A549 (cell line): ENCODE data around the gene ATP1A2. TPM values are rescaled to one million over a fixed set of nuclear protein-coding genes. Genes with fewer than 3 reads are reported as not detected.

Source experiments
- ATAC-seq, 2 experiments: fragments of 200-7000 bp in 1 of 2; fragments of >200 bp in 1 of 2; cut with Nextera tagmentation in 1 of 2; cut with Tn5 transposase in 1 of 2; 3 replicates each; pipeline versions ENCODE4 v1.8.0 to v1.9.1; 2018 to 2020; ENCODE audit warnings: mild to moderate bottlenecking in 1 of 2, moderate library complexity in 1 of 2
- CTCF ChIA-PET: fragments of 300-600 bp; sonication (Branson Sonifier 250); formaldehyde crosslinking; extraction: SDS; loops from one replicate; lab custom pipeline; 2021; ENCODE audit warnings: antibody characterized with exemption, inconsistent platforms; lab: Yijun Ruan, JAX
- POLR2A ChIA-PET: fragments of 350-600 bp; formaldehyde crosslinking; extraction: SDS; loops from one replicate; lab custom pipeline; 2021; ENCODE audit warnings: antibody characterized with exemption, inconsistent platforms; lab: Yijun Ruan, JAX
- DNase-seq, 2 experiments: peaks; one replicate each; pipeline versions ENCODE4 v3.0.0 to v3.0.0-alpha.2; 2011 to 2016; ENCODE audit warnings: low read depth in 1 of 2, low spot score in 1 of 2
- FAIRE-seq: peaks from 2 replicates; lab custom pipeline; 2011; peaks lifted over from hg19 to GRCh38; lab: Jason Lieb, UNC
- H3K27ac ChIP-seq, 2 experiments: fragments of >200 bp; sonication (Bioruptor Twin); formaldehyde crosslinking; 3 replicates each; pipeline ENCODE4 v1.5.1; 2016 to 2017
- H3K4me1 ChIP-seq: fragments of >200 bp; sonication (Bioruptor Twin); formaldehyde crosslinking; 3 replicates; pipeline ENCODE4 v1.6.1; 2016
- H3K4me2 ChIP-seq: fragments of >200 bp; sonication (Bioruptor Twin); formaldehyde crosslinking; 3 replicates; pipeline ENCODE4 v1.6.1; 2016
- H3K4me3 ChIP-seq: fragments of >200 bp; sonication (Bioruptor Twin); formaldehyde crosslinking; 3 replicates; pipeline ENCODE4 v1.5.1; 2016
- H3K9me3 ChIP-seq: fragments of >200 bp; sonication (Bioruptor Twin); formaldehyde crosslinking; 3 replicates; pipeline ENCODE4 v1.6.1; 2016
- CBX8 ChIP-seq: fragments of 200-600 bp; sonication (generic); IDR thresholded peaks from 2 replicates; pipeline ENCODE4 v1.6.1; 2016
- EHF ChIP-seq: fragments of 250-450 bp; sonication (Bioruptor Pico); IDR thresholded peaks from 2 replicates; pipeline ENCODE4 v1.5.0; 2020; ENCODE audit warnings: mild to moderate bottlenecking
- EP300 ChIP-seq, 2 experiments: fragments of >200 bp; sonication (Bioruptor Twin); formaldehyde crosslinking; IDR thresholded peaks; 2 replicates in 1 of 2; 3 replicates in 1 of 2; pipeline ENCODE4 v1.6.1; 2016 to 2017
- ESRRA ChIP-seq: fragments of 150-350 bp; IDR thresholded peaks from 2 replicates; pipeline ENCODE4 v1.6.1; 2014; ENCODE audit warnings: mild to moderate bottlenecking, low read length, borderline replicate concordance
- FOSB ChIP-seq: fragments of 250-450 bp; sonication (Bioruptor Pico); IDR thresholded peaks from 2 replicates; pipeline ENCODE4 v1.5.0; 2020; ENCODE audit warnings: mild to moderate bottlenecking, moderate library complexity
- FOSL2 ChIP-seq, 2 experiments: fragments of 450-650 bp in 1 of 2; fragments of >200 bp in 1 of 2; sonication (Bioruptor Twin) in 1 of 2; formaldehyde crosslinking; IDR thresholded peaks; 2 replicates each; pipeline versions ENCODE4 v1.5.0 to v1.6.1; 2016 to 2020; ENCODE audit warnings: mild to moderate bottlenecking in 1 of 2, moderate library complexity in 1 of 2
- GATA3 ChIP-seq: IDR thresholded peaks from 2 replicates; pipeline ENCODE4 v1.6.1; 2012; ENCODE audit warnings: borderline replicate concordance
- HDAC2 ChIP-seq: fragments of 200-600 bp; sonication (generic); IDR thresholded peaks from 2 replicates; pipeline ENCODE4 v1.6.1; 2016
- HOXA7 ChIP-seq: fragments of 250-450 bp; sonication (Bioruptor Pico); IDR thresholded peaks from 2 replicates; pipeline ENCODE4 v1.5.0; 2020; ENCODE audit warnings: mild to moderate bottlenecking, moderate library complexity
- HOXB5 ChIP-seq: fragments of 250-450 bp; sonication (Bioruptor Pico); IDR thresholded peaks from 2 replicates; pipeline ENCODE4 v1.5.0; 2020; ENCODE audit warnings: mild to moderate bottlenecking, moderate library complexity
- JUN ChIP-seq, 2 experiments: fragments of >200 bp; sonication (Bioruptor Twin); formaldehyde crosslinking; IDR thresholded peaks; 2 replicates in 1 of 2; 3 replicates in 1 of 2; pipeline ENCODE4 v1.6.1; 2016 to 2017
- JUNB ChIP-seq: fragments of >200 bp; sonication (Bioruptor Twin); formaldehyde crosslinking; IDR thresholded peaks from 2 replicates; pipeline ENCODE4 v1.6.1; 2016
- KDM1A ChIP-seq: fragments of 200-600 bp; sonication (generic); IDR thresholded peaks from 2 replicates; pipeline ENCODE4 v1.6.1; 2016; ENCODE audit warnings: low read depth, mild to moderate bottlenecking
- MAFK ChIP-seq: fragments of 450-650 bp; IDR thresholded peaks from 2 replicates; pipeline ENCODE4 v1.6.1; 2014; ENCODE audit not compliant: partially characterized antibody
- MYC ChIP-seq: IDR thresholded peaks from 2 replicates; pipeline ENCODE4 v1.6.1; 2012; ENCODE audit warnings: mild to moderate bottlenecking, inconsistent platforms, low read length, improper control_type of control experiment, borderline replicate concordance
- NR3C1 ChIP-seq: fragments of >200 bp; sonication (Bioruptor Twin); formaldehyde crosslinking; IDR thresholded peaks from 3 replicates; pipeline ENCODE4 v1.6.1; 2017
- ZC3H11A ChIP-seq: fragments of 450-650 bp; IDR thresholded peaks from 2 replicates; pipeline ENCODE4 v1.6.1; 2014; ENCODE audit warnings: antibody characterized with exemption, mild to moderate bottlenecking
- ZFP36 ChIP-seq: fragments of 450-650 bp; IDR thresholded peaks from 2 replicates; pipeline ENCODE4 v1.6.1; 2014; ENCODE audit warnings: borderline replicate concordance; ENCODE audit not compliant: partially characterized antibody
- ZSCAN20 ChIP-seq: fragments of 250-450 bp; sonication (Bioruptor Pico); IDR thresholded peaks from 2 replicates; pipeline ENCODE4 v1.8.0; 2022; ENCODE audit warnings: mild to moderate bottlenecking, moderate library complexity
- WGBS: methylation state at CpG from one replicate; pipeline ENCODE4 v1.1.6; 2017; ENCODE audit errors: missing lambda C conversion rate; 5-methylcytosine and 5-hydroxymethylcytosine counted together
- polyA plus RNA-seq, 4 experiments: library from polyadenylated mRNA; depleted of rRNA in 3 of 4; stranded (reverse); fragments of >200 nt; fragmentation: RNase III in 1 of 4; extraction: RNeasy Plus Mini Kit Qiagen cat#74134 plus additional on column Dnase treatment in 1 of 4; gene quantifications; 2 replicates in 3 of 4; 3 replicates in 1 of 4; pipeline ENCODE4 v1.2.3, GENCODE V29; 2011 to 2017
- TF ChIP-seq, protein P1 (sequence below): fragments of 150-350 bp; IDR thresholded peaks from 2 replicates; pipeline ENCODE4 v1.6.1; 2014; ENCODE audit warnings: low read depth, mild to moderate bottlenecking, low read length
- TF ChIP-seq, protein P2 (sequence below): fragments of 450-650 bp; IDR thresholded peaks from 2 replicates; pipeline ENCODE4 v1.6.1; 2014; ENCODE audit warnings: antibody characterized with exemption
- TF ChIP-seq, protein P3 (sequence below): fragments of >200 bp; sonication (Bioruptor Twin); formaldehyde crosslinking; IDR thresholded peaks from 2 replicates; pipeline ENCODE4 v1.6.1; 2016
- TF ChIP-seq, protein P4 (sequence below): IDR thresholded peaks from 2 replicates; pipeline ENCODE4 v1.6.1; 2012

The ATP1A2 gene
- polyA plus RNA-seq, 2 of the 4 experiments (the other 2 are of a cell fraction), result 0.09 TPM; not detected in 1

DNA sequence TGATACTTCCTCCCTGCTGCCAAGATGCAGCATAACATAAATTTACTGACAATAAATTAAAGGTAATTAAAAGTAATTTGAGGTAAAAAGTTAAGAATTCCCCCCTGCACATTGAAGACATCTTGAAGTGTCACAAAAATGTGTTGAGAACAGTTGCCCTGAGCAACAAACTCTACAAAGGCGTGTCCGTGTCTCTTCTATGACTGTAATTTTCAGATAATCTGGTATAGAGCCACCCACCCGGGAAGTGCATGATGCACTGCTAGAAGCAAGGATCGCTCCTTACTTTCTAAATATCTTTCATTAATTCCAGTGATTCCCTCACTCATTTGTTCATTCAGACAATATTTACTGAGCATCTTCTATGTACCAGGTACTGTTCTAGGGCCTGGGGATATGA lies 63.8 kb downstream of the ATP1A2 start:
- Histone ChIP-seq H3K4me1 (no peaks in the 10 kb centered on the region), H3K9me3 (no peaks in the 10 kb centered on the region), H3K4me2 (no peak overlapping the region), H3K4me3 (no peak overlapping the region), H3K27ac (no peak overlapping the region)
- POLR2A ChIA-PET, result no interaction called here
- CTCF ChIA-PET, result interaction anchor here (1.6 to 5.1 kb wide), 3 partner anchors 12 to 78 kb away, joined by 3 to 40 read pairs (median 8); partner anchors contain the start of gene CASQ1
- ATAC-seq (no peak), FAIRE-seq (no peak), DNase-seq (peak in 1 of 2 experiments; percentile 16)
- 61% methylated on average over 4 of the region's 4 CpGs for WGBS
- TF ChIP-seq MYC, result no peak

DNA sequence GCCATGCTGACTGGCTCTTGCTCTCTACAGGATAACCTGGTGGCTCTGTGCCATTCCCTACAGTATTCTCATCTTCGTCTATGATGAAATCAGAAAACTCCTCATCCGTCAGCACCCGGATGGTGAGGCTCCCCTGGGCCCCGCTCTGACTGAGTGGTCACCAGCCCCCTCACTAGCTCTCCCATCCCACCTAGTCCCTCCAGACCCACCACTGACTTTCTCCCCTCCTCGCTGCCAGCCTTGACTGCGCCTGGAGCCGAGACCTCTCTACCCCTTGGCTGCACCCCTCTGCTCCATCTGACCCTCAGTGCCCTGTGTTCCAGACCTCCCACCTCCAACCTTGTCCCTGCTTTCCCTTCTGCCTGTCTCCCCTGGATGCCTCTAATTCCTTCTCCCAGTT lies 70.7 kb downstream of the ATP1A2 start:
- Histone ChIP-seq H3K4me3 (no peak overlapping the region), H3K4me2 (no peak overlapping the region), H3K9me3 (no peaks in the 10 kb centered on the region), H3K27ac (no peak overlapping the region), H3K4me1 (peaks cover 10% of the 10 kb centered on the region; the same call in 2 of the 3 replicates)
- FAIRE-seq (no peak), DNase-seq (no peak), ATAC-seq (no peak; a peak in 1 of 6 replicates)
- CTCF ChIA-PET, result interaction anchor here (0.9 to 2.5 kb wide), 7 partner anchors 11 to 102 kb away, joined by 3 to 7 read pairs (median 3); no protein-coding TSS in a partner anchor
- POLR2A ChIA-PET, result no interaction called here
- TF ChIP-seq GATA3, result no peak
- TF ChIP-seq, protein P1, sequence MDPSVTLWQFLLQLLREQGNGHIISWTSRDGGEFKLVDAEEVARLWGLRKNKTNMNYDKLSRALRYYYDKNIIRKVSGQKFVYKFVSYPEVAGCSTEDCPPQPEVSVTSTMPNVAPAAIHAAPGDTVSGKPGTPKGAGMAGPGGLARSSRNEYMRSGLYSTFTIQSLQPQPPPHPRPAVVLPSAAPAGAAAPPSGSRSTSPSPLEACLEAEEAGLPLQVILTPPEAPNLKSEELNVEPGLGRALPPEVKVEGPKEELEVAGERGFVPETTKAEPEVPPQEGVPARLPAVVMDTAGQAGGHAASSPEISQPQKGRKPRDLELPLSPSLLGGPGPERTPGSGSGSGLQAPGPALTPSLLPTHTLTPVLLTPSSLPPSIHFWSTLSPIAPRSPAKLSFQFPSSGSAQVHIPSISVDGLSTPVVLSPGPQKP, result no peak
- no peak for TF ChIP-seq FOSL2 (IDR thresholded peaks at IDR 0.05)
- TF ChIP-seq FOSL2 (CRISPR knock-in tag; IDR thresholded peaks at IDR 0.05), result no peak
- TF ChIP-seq, protein P2, sequence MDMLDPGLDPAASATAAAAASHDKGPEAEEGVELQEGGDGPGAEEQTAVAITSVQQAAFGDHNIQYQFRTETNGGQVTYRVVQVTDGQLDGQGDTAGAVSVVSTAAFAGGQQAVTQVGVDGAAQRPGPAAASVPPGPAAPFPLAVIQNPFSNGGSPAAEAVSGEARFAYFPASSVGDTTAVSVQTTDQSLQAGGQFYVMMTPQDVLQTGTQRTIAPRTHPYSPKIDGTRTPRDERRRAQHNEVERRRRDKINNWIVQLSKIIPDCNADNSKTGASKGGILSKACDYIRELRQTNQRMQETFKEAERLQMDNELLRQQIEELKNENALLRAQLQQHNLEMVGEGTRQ, result no peak
- no peak for TF ChIP-seq KDM1A
- no peak for TF ChIP-seq EHF (CRISPR knock-in tag)
- TF ChIP-seq HDAC2, result no peak
- TF ChIP-seq FOSB (CRISPR knock-in tag), result no peak
- no peak for TF ChIP-seq NR3C1
- no peak for TF ChIP-seq HOXA7 (CRISPR knock-in tag)
- TF ChIP-seq MAFK, result no peak
- TF ChIP-seq, protein P3, sequence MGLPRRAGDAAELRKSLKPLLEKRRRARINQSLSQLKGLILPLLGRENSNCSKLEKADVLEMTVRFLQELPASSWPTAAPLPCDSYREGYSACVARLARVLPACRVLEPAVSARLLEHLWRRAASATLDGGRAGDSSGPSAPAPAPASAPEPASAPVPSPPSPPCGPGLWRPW, result no peak
- TF ChIP-seq CBX8, result no peak
- no peak for TF ChIP-seq ZSCAN20
- TF ChIP-seq ZC3H11A, result no peak
- TF ChIP-seq JUN (IDR thresholded peaks at IDR 0.05), result no peak
- no peak for TF ChIP-seq ESRRA
- TF ChIP-seq ZFP36, result no peak
- WGBS, result 81% methylated on average over 7 of the region's 7 CpGs

DNA sequence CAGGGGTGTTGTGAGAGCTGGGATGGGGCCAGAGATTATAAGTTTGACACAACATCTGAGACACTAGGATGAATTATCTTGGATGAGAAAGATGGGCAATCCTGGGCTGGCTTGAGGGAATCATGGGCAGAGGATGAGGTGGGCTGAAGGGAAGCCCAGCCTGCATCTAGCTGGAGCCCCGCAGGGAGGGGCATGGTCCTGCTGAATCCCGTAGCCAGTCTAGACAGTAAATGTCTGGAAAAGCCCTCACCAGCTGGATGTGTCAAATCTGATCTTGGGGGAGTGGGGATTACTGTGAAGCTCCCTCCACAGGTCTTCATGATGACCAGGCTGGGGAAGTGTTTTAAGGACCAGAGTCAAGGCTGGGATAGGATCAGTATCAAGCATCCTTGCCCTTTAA lies 71.2 kb downstream of the ATP1A2 start:
- no peak overlapping the region for H3K4me3 ChIP-seq
- H3K27ac ChIP-seq, result no peak overlapping the region
- no peak overlapping the region for H3K4me2 ChIP-seq
- no peaks in the 10 kb centered on the region for H3K9me3 ChIP-seq
- TF ChIP-seq HOXA7 (CRISPR knock-in tag), result no peak
- no peak for TF ChIP-seq GATA3
- TF ChIP-seq JUNB, result no peak
- no peak for TF ChIP-seq HOXB5 (CRISPR knock-in tag)
- TF ChIP-seq, protein P4, sequence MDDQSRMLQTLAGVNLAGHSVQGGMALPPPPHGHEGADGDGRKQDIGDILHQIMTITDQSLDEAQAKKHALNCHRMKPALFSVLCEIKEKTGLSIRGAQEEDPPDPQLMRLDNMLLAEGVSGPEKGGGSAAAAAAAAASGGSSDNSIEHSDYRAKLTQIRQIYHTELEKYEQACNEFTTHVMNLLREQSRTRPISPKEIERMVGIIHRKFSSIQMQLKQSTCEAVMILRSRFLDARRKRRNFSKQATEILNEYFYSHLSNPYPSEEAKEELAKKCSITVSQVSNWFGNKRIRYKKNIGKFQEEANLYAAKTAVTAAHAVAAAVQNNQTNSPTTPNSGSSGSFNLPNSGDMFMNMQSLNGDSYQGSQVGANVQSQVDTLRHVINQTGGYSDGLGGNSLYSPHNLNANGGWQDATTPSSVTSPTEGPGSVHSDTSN, result no peak
- no peak for TF ChIP-seq EP300 (IDR thresholded peaks at IDR 0.05)
- DNase-seq, result no peak
- CTCF ChIA-PET, result interaction anchor here (0.9 to 2.5 kb wide), 7 partner anchors 11 to 103 kb away, joined by 3 to 7 read pairs (median 3); no protein-coding TSS in a partner anchor
- WGBS, result 53% methylated on average over 2 of the region's 2 CpGs
- H3K4me1 ChIP-seq, result peaks cover 10% of the 10 kb centered on the region; the same call in 2 of the 3 replicates
- ATAC-seq, result peak in 1 of 2 experiments; percentile 13; a peak in 1 of 6 replicates
- POLR2A ChIA-PET, result no interaction called here
- no peak for FAIRE-seq
